ENCODE results near the gene POLR2M. TPM values are rescaled to one million over a fixed set of nuclear protein-coding genes. Genes with fewer than 3 reads are reported as not detected.

Gene POLR2M
- total RNA-seq, 2 donors from 2014 or later: 61.7 to 75.9 TPM

GRCh38 chr15:57683481-57683880, 23.0 kb upstream of the POLR2M start:
- TF ChIP-seq CTCF (IDR thresholded peaks at IDR 0.05): no peak
- Histone ChIP-seq H3K4me1 (no peaks in the 10 kb centered on the region), H3K9ac (ENCODE audit: low read depth in 2 of 2, low read length in 2 of 2) (no peak overlapping the region), H3K27ac (no peak overlapping the region), H3K4me3 (no peak overlapping the region), H3K9me3 (no peaks in the 10 kb centered on the region), H3K27me3 (no peaks in the 10 kb centered on the region), H3K36me3 (no peaks in the 10 kb centered on the region)
- no peak for DNase-seq
- intact Hi-C loops (cut with DNase I): no loop called here

DNA sequence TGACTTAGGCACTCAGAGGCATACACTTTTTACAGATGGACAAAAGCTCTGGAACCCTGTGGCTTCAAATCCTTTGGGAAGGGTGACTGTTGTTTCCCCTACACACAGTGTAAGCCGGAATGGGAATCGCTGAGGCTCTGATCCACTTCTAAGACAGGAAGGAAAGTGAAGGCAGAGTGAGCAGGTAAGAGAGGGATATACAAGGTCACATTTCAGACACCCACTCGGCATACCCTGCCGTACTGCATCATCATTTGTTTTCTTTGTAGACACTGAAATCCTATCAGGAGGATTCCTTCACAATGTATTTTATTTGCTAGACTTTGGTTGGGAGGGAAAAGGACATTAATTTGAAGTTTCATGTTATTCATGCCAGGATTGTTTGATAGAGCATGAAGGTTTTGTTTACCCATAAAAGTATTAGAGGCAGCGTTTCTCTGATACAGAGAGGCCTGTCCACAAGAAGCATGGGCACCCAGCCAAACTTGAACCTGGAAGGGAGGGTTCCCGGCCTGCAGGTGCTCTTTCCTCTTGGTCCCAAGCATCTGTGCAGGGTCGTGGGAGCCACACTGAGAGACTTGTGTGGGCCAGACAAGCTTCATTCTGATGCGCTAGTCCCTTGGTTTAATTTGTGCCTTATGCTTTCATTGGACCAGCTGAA, 21.9 kb upstream of the POLR2M start:
- DNase-seq: no peak
- Histone ChIP-seq H3K27ac (no peak overlapping the region), H3K9me3 (no peaks in the 10 kb centered on the region), H3K9ac (ENCODE audit: low read depth in 2 of 2, low read length in 2 of 2) (no peak overlapping the region), H3K4me3 (no peak overlapping the region), H3K36me3 (no peaks in the 10 kb centered on the region), H3K27me3 (no peaks in the 10 kb centered on the region), H3K4me1 (no peaks in the 10 kb centered on the region)
- intact Hi-C loops (cut with DNase I): no loop called here
- TF ChIP-seq CTCF (IDR thresholded peaks at IDR 0.05): no peak

GRCh38 chr15:57685306-57686095, 21.0 kb upstream of the POLR2M start:
- Histone ChIP-seq H3K27ac (no peak overlapping the region), H3K9me3 (no peaks in the 10 kb centered on the region), H3K9ac (ENCODE audit: low read depth in 2 of 2, low read length in 2 of 2) (no peak overlapping the region), H3K4me3 (no peak overlapping the region), H3K36me3 (no peaks in the 10 kb centered on the region), H3K27me3 (no peaks in the 10 kb centered on the region), H3K4me1 (no peaks in the 10 kb centered on the region)
- intact Hi-C loops (cut with DNase I): no loop called here
- no peak for DNase-seq
- TF ChIP-seq CTCF (IDR thresholded peaks at IDR 0.05): no peak

DNA sequence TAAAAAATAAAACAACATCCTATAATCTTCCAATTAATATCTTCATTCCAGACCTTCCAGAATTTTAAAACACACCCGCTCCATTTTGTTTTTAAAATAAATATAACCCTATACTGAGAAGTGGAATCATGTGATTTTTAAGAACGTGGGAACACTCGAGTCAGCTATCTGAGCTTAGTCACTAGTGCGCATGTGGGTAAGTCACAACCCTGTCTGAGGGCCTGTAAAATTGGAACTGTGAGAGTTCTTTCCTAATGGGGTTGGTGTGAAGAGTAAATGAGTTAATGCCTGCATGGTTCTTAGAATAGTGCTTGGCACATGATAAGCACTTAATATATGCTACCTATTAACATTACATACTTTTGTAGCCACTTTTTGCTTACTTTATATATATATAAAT, 19.9 kb upstream of the POLR2M start:
- Histone ChIP-seq H3K36me3 (no peaks in the 10 kb centered on the region), H3K27ac (no peak overlapping the region), H3K9ac (ENCODE audit: low read depth in 2 of 2, low read length in 2 of 2) (no peak overlapping the region), H3K4me3 (no peak overlapping the region), H3K4me1 (no peaks in the 10 kb centered on the region), H3K9me3 (no peaks in the 10 kb centered on the region), H3K27me3 (no peaks in the 10 kb centered on the region)
- DNase-seq: no peak
- intact Hi-C loops (cut with DNase I): no loop called here
- TF ChIP-seq CTCF (IDR thresholded peaks at IDR 0.05): no peak

GRCh38 chr15:57690341-57690966, 16.1 kb upstream of the POLR2M start:
- H3K9ac ChIP-seq (ENCODE audit: low read depth in 2 of 2, low read length in 2 of 2): no peak overlapping the region
- no peak for DNase-seq
- no peaks in the 10 kb centered on the region for H3K4me1 ChIP-seq
- H3K27ac ChIP-seq: no peak overlapping the region
- H3K9me3 ChIP-seq: no peaks in the 10 kb centered on the region
- no peak for TF ChIP-seq CTCF (IDR thresholded peaks at IDR 0.05)
- no peaks in the 10 kb centered on the region for H3K36me3 ChIP-seq
- no peaks in the 10 kb centered on the region for H3K27me3 ChIP-seq
- H3K4me3 ChIP-seq: no peak overlapping the region
- intact Hi-C loops (cut with DNase I): no loop called here

Measured in colonic mucosa (tissue), 4 donors.